Activated CD8-positive, alpha-beta memory T cell treated with anti-CD3 and anti-CD28 coated beads for 4 hours (primary cell): Measurements from ENCODE around the gene ITGB5.

Experiments
- DNase-seq, 2 donors: peaks; one replicate each; pipeline ENCODE4 v3.0.0-alpha.2; 2020; ENCODE audit warnings: low read depth in 2 of 2

ITGB5 gene

DNA sequence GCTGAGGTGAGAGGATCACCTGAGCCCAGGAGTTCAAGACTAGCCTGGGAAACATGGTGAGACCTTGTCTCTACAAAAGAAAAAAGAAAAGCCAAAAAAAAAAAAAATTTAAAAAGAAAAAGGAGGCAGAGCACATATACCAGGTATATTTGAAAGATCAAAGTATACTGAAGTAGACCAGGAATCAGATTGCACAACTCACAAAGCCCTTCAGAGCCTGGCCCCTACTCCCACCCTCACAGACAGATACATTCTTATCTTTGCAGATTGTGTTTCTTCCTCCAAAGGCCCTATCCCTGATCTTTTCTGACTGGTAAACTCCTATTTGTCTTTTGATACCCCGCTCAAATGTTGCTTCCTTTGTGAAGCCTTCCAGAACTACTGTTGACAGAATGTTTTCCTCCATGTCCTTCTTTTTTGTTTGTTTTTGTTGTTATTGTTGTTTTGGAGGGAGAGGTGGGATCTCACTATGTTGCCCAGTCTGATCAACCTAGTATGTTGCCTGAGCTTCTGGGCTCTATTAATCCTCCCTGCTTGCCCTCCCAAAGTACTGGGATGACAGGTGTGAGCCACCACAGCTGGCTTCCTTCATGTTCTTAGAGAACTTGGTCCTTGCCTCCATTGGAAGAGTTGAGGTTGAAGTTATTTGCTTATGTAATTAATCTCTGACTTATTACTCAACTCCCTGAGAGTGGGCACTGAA lies 9.8 kb upstream of the ITGB5 start:
- DNase-seq: no peak

GRCh38 chr3:124895756-124896155 lies 8.6 kb upstream of the ITGB5 start:
- no peak for DNase-seq

- no peak for DNase-seq
Measured at GRCh38 chr3:124893526-124893925, 6.4 kb upstream of the ITGB5 start.

GRCh38 chr3:124890573-124891190 lies 3.5 kb upstream of the ITGB5 start:
- DNase-seq: no peak

- DNase-seq: no peak
Measured at GRCh38 chr3:124888482-124889441, 1.6 kb upstream of the ITGB5 start.

GRCh38 chr3:124887932-124888298 lies 750 bp upstream of the ITGB5 start:
- DNase-seq: no peak

DNA sequence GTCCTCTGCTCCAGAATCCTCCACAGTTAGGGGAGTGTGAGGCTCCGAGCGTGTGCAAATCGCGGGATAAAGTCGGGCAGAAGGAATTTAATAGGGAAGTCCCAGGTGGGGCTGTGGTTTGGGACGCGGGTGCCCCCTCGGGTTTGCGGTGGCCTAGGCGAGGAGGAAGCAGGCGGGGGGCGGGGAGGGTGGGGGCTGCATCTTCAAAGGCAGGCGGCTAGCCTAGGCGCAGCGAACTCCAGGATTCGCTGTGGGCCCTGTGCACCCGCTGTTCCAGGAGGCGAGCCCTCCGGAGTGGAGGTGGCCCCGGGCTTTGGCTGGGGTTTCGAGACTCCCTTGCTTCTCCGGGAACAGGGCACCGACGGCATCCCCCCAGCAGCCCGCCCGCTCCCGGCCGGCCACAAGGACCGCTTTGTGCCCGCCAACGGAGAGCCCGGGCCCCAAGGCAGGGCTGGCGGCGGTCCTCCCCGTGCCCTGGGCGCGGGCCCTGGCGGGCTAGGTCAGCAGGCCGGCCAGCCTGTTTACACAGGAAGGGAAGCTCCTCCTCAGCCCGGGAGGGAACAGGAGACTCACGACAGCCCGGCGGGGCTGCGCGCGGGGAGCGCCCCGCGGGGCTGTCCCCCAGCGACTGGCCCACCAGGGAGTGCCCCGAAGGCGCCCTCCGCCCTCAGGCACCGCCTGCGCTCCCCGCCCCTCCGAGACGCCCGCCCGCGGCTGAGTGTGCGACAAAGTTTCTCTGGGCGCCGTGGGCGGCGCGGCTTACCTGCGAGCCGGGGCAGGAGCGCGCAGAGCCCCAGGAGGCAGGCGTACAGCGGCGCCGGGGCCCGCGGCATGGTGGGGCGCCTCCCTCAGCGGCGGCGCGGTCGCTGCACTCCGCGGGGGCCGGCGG lies 753 bp downstream of the ITGB5 start:
- DNase-seq: peak in 1 of 2 donors; percentile 19

DNA sequence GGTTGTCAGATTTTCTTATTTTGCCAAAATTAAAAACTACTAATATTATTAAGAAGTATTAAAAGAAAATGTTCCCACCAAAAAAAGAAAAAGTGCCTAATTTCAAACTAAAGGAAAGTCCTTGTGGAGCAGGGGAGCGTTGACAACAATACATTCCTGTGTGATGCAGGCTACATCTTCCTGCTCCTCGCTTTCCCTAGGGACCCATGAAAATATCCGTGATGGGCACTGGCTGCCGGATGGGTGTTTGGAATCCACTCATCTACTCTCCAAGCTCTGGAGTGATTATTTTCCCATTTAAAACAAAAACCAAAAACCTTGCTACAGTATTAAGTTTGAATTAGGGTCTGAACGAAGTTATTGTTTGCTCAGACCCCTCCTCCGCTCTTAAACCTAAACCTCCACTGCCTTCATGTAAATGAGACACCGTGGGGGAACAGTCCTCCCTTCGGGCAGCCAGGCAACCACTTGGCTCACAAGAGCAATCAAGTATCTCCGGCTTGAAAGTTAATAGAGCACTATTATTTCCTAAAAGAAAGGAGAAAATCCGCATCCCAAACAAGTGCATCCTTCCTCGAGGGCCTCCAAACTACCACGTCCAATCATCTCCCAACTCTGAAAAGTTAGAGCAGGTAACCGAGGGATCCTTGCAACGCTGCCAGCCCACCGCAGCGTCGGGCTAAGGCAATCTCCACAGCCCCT lies 1.5 kb downstream of the ITGB5 start:
- no peak for DNase-seq

GRCh38 chr3:124884474-124885101 lies 2.6 kb downstream of the ITGB5 start:
- DNase-seq: no peak

- DNase-seq: no peak
Measured at GRCh38 chr3:124883766-124884473, 3.2 kb downstream of the ITGB5 start.

- DNase-seq: no peak
Measured at GRCh38 chr3:124882816-124883747, 4.1 kb downstream of the ITGB5 start.

DNA sequence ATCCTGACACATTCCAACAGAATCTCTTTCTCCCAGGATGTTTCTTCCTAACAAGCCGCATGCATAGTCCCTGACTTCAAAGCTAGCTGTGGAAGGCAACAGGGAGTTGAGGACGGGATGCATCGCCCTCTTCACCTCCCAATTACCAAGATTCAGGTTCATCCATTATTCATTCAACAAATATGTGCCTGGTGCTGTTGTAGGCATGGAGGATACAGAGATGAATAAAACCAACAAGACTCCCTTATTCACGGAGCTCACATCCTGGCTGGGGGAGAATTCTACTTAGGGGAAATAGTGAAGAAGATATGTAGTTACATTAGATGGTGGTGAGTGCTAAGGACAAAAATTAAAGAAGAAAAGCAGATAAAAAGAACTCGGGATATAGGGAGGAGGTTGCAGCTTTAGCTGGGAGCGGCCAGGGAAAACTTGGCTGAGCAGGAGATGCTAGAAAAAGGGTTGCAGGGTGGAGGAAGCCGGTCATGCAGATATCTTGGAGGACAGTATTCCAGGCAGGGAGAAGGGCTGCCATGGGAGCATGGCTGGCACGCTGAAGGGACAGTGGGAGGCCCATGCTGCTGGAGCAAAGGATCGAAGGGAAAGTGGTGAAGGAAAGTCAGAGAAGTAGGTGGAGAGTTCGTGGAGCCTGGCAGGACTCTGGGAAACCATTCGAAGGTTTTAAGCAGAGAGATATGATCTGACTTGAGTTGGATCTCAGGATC lies 5.0 kb downstream of the ITGB5 start:
- no peak for DNase-seq

DNA sequence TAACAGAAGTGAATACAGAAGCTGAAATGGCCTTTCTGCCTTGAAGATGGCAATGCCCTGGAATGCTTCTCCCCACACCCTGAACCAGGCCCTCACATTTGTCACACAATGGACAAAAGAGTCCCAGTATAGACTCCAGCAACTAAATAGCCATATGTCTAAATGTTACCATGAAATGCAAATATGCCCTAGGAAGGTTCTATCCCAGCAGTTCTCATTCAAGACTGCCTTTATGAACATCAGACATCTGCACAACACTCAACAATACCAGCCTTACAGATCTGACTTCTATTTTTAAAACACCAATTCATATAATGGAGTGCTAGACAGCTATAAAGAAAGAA lies 7.9 kb downstream of the ITGB5 start:
- no peak for DNase-seq

GRCh38 chr3:124878561-124879336 lies 8.4 kb downstream of the ITGB5 start:
- DNase-seq: no peak

DNA sequence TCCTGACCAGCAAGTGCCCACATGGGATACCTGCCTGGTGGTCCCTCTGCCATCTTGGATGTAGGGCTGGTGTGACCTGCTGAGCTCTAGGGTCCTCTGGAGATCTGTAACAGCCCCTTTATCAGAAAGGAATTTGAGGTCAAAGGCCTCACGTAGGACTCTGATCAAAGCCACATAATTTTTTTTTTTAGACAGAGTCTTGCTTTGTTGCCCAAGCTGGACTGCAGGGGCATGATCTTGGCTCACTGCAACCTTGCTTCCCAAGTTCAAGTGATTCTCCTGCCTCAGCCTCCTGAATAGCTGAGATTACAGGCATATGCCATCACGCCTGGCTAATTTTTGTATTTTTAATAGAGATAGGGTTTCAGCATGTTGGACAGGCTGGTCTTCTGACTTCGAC lies 9.5 kb downstream of the ITGB5 start:
- DNase-seq: no peak

DNA sequence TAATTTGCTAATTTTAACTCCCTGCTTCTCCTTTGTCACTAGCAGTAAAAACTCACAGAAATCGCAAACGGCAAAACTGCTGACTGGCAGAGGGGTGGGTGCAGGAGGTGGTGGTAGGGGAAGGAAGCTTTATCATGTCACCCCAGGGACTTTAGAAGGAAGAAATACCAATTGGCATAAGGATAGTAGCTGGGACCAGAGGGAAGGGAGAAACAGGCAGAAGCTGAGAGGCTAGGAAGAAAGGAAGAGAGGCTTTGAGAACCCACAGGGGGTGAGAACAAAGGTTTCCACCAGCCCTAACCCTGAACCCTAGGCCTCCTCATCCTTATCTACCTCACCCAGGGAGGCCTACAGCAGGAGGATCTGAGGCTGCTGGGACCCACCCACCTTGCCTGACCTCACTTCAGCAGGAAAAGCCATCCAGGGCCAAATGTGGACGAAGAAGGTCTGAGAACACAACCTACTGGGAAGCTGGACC lies 10.7 kb downstream of the ITGB5 start:
- no peak for DNase-seq

GRCh38 chr3:124873226-124873625 lies 13.9 kb downstream of the ITGB5 start:
- no peak for DNase-seq
